LNCaP clone FGC (cell line): ENCODE data around the gene ZNHIT2.

Experiments
- DNase-seq: peaks from one replicate; pipeline ENCODE4 v3.0.0-alpha.2; 2011; ENCODE audit warnings: low read depth
- H3K4me3 ChIP-seq: 2 replicates; pipeline ENCODE4 v1.5.1; 2011; ENCODE audit warnings: mild to moderate bottlenecking, low read depth, low read length, control low read depth
- TF ChIP-seq, protein P1 (sequence below): IDR thresholded peaks from 2 replicates; pipeline ENCODE4 v1.5.1; 2012; ENCODE audit warnings: mild to moderate bottlenecking; ENCODE audit not compliant: control insufficient read depth, insufficient read depth; ENCODE audit errors: extremely low read depth

The ZNHIT2 gene

GRCh38 chr11:65134240-65134951 is 16.9 kb upstream of the ZNHIT2 start, which contains the start of gene SYVN1:
Gene SYVN1 (minus strand): TSS chr11:65134519. CDS start chr11:65133601, 918 bp downstream.
- peak; percentile 64 for DNase-seq

GRCh38 chr11:65133724-65134123 is 16.2 kb upstream of the ZNHIT2 start:
- no peak for DNase-seq
- peak overlapping the region; percentile 100 for H3K4me3 ChIP-seq
- TF ChIP-seq, protein P1, sequence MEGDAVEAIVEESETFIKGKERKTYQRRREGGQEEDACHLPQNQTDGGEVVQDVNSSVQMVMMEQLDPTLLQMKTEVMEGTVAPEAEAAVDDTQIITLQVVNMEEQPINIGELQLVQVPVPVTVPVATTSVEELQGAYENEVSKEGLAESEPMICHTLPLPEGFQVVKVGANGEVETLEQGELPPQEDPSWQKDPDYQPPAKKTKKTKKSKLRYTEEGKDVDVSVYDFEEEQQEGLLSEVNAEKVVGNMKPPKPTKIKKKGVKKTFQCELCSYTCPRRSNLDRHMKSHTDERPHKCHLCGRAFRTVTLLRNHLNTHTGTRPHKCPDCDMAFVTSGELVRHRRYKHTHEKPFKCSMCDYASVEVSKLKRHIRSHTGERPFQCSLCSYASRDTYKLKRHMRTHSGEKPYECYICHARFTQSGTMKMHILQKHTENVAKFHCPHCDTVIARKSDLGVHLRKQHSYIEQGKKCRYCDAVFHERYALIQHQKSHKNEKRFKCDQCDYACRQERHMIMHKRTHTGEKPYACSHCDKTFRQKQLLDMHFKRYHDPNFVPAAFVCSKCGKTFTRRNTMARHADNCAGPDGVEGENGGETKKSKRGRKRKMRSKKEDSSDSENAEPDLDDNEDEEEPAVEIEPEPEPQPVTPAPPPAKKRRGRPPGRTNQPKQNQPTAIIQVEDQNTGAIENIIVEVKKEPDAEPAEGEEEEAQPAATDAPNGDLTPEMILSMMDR, result no peak

More at GRCh38 chr11:65134240-65134951, 16.9 kb upstream of the ZNHIT2 start, which contains the start of gene SYVN1:
- TF ChIP-seq, protein P1, result no peak
- H3K4me3 ChIP-seq, result peak within 1 kb of the TSS; percentile 100

- H3K4me3 ChIP-seq, result peak overlapping the region; percentile 100
- DNase-seq, result peak; percentile 58
- TF ChIP-seq, protein P1, result no peak
These were observed 15.6 kb upstream of the ZNHIT2 start for GRCh38 chr11:65132988-65133700.

- TF ChIP-seq, protein P1, result no peak
- peak overlapping the region; percentile 100 for H3K4me3 ChIP-seq
- no peak for DNase-seq
These were observed 14.9 kb upstream of the ZNHIT2 start for GRCh38 chr11:65132238-65132987.

GRCh38 chr11:65131895-65132237 is 14.4 kb upstream of the ZNHIT2 start:
- TF ChIP-seq, protein P1, result no peak
- H3K4me3 ChIP-seq, result no peak overlapping the region
- DNase-seq, result no peak

DNA sequence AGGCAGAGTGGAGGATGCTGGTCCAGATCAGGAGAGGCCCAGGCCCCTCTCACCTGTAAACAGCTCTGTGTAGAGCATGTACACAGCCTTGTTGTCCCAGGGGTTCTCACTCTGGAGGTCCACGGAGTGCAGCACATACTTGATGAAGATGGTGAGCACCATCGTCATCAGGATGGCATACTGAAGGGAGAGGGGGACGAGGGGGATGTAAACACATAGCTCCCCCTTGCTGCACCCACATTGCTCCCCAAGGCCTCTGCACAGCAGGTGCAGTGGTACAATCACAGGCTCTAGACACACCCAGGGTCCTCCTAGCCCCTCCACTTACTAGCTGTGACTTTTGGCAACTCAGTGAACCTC is 13.9 kb upstream of the ZNHIT2 start:
- H3K4me3 ChIP-seq, result no peak overlapping the region
- DNase-seq, result no peak
- TF ChIP-seq, protein P1, result no peak
